Measurements from ENCODE around the gene MATN3.

- TF ChIP-seq CTCF (IDR thresholded peaks at IDR 0.05) (no peak), SIN3A (IDR thresholded peaks at IDR 0.05; ENCODE audit: borderline replicate concordance, insufficient read depth, low read depth, low read length) (no peak), POLR2AphosphoS5 (IDR thresholded peaks at IDR 0.05; ENCODE audit: low read depth, low read length) (no peak)
Measured at GRCh38 chr2:19949071-19949470, 63.4 kb downstream of the MATN3 start.

Measured in Panc1 (cell line).